Stimulated activated CD4-positive, alpha-beta T cell treated with anti-CD3 and anti-CD28 coated beads, Interleukin-1b, Interleukin-23, amount 100 ng/mL, for 1 hour (primary cell): ENCODE results near the gene RNU4-1.

Experiments used
- DNase-seq, 2 donors: peaks; one replicate each; pipeline ENCODE4 v3.0.0-alpha.2; 2020; ENCODE audit warnings: low read depth in 2 of 2

RNU4-1 gene

DNA sequence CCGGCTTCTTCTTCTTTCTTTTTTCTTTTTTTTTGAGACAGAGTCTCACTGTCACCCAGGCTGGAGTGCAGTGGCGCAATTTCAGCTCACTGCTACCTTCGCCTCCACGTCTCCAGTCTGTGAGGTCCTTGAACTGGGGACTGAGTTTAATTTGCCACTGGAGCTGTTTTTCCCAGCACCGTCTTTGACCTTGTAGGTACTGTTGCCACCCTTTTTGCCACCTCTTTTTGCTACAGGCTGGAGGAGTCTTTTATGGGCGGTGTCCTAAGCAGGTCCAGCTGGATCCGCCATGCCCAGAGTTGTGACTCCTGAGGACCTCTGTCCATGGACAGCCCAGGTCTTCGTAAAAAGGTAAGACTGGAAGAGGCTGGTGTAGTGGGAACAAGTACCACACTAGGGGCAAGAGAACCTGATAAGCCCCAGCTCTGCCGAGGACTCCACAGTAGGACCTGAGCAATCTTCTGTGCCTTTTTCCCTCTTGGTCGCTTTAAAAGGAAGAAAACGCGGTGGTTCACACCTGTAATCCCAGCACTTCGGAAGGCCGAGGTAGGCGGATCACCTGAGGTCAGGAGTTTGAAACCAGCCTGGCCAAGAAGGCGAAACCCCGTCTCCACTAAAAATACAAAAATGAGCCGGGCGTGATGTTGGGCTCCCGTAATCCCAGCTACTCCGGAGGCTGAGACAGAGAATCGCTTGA, 2.3 kb downstream of the RNU4-1 start:
- DNase-seq, result no peak

DNA sequence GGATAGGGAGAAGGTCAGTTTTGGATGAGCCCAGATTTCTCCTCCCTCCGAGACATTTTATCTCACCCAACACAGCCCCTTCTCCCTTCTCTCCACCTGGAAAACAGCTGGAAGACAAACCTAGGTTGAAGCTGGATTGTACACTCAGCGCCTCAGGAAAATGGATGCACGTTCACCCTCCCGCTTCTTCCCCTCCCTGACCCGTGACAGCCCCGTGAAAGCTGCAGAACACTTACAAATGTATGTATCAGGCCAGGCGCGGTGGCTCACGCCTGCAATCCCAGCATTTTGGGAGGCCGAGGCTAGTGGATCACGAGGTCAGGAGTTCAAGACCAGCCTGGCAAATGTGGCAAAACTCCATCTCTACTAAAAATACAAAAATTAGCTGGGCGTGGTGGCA, 5.5 kb downstream of the RNU4-1 start:
- DNase-seq, result no peak

DNA sequence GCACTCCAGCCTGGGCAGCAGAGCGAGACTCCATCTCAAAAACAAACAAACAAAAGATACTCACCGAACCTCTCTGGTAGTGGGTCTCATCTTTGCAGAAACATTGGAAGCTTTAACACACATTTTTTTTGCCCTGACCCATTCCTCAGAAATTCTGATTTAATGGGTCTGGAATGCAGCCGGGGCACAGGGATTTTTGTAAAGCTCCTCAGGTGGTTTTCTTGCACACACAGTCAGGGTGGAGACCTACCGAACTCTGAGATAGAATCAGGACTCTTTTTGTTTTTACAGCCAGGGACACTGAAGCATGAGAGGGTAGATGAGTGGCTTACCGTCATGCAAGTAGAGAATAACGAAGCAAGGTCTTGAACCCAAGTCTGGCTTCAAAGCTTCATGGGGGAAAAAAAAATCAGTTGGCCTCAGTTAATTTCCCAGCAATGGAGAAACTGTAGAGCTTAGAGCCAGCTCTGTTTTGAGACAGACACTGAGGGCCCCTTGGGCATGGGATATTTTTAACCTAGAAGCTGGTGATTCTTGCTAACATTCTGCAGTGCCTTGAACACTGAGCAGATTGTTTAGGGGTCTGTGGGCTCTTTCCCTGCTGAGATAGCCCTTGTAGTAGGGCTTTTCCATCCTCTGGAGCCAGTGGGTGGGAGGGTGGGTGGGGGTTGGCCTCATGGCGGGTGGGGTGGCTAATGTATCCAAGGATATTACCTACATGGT, 6.1 kb downstream of the RNU4-1 start:
- no peak for DNase-seq

DNA sequence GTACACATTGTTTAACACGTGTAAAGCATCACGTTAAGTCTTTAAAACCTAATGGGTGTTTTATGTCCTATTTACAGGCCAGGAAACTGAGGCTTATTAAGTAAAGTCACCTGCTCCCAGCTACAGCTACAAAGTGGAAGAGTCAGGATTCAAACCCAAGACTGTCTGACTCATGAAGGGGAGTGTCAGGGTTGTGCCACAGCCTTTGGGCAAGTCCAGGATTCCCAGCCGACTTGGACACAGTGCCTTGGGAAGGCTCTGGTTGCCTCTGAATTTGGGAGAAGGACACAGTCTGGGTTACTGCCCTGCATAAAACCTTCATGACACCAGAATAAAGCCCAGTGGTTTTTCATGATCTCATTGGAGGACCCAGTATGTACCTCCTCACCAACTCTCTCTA, 8.7 kb downstream of the RNU4-1 start:
- DNase-seq, result no peak

DNA sequence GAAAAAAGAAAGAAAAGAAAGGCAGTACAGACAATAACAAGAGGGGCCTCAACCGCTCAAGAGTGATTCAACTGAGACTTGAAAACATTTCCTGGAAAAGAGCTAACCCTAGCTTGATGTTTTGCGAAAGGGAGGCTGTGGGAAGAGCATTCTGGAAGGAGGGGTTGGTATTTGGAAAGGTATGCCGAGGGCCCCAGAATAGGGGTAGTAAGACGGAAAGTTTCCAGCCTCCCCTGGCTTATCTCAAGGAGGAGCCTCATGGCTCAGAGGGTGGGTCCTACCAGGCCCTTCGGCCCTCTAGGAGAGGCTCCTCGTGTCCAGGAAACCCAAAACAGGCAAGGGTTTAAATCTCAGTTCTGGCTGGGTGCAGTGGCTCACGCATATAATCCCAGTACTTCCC, 9.7 kb downstream of the RNU4-1 start:
- no peak for DNase-seq

DNA sequence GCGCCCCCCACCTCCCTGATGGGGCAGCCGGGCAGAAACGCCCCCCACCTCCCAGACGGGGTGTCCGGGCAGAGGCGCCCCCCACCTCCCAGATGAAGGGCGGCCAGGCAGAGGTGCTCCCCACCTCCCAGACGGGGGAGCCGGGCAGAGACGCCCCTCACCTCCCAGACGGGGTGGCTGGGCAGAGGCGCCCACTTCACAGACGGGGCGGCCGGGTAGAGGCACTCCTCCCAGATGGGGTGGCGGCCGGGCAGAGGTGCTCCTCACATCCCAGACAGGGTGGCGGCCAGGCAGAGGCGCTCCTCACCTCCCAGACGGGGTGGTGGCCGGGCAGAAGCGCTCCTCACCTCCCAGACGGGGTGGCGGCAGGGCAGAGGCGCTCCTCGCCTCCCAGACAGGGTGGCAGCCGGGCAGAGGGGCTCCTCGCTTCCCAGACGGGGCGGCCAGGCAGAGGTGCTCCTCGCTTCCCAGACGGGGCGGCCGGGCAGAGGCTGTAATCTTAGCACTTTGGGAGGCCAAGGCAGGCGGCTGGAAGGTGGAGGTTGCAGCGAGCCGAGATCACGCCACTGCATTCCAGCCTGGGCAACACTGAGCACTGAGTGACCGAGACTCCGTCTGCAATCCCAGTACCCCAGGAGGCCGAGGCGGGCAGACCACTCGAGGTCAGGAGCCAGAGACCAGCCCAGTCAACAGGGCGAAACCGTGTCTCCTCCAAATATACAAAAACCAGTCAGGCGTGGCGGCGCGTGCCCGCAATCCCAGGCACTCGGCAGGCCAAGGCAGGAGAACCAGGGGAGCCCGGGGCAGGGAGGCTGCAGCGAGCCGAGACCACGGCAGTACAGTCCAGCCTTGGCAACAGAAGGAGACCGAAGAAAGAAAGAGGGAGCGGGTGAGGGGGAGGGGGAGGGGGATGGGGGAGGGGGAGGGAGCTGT, 14.6 kb downstream of the RNU4-1 start:
- DNase-seq, result no peak

DNA sequence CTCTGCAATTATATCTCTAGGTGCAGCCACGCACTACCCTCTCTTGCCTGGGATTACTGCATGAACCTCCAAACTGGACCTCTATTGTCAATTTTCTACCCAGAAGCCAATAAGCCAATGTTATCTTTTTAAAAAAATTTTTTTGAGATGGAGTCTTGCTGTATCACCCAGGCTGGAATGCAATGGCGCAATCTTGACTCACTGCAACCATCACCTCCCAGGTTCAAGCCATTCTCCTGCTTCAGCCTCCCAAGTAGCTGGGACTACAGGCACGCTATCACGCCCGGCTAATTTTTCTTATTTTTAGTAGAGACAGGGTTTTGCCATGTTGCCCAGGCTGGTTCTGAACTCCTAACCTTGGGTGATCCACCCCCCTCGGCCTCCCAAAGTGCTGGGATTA, 16.3 kb downstream of the RNU4-1 start:
- no peak for DNase-seq

DNA sequence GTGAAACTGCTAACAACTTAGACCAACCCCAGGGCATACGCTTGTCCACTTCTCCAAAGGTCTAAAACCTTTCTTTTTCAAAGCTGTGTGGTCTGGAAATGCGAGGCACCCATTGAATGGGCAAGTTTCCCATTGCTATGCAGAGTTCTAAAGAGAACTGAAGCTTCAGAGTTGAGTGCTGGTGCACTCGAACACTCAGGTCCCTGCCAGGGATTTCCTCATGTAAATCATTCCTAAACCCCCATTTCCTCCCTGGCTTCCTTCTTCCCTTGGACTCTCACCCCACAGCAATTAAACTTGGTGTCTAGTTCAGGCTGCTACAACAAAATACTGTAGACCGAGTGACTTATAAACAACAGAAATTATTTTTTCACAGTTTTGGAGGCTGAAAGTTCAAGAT, 25.3 kb downstream of the RNU4-1 start:
- DNase-seq, result no peak

DNA sequence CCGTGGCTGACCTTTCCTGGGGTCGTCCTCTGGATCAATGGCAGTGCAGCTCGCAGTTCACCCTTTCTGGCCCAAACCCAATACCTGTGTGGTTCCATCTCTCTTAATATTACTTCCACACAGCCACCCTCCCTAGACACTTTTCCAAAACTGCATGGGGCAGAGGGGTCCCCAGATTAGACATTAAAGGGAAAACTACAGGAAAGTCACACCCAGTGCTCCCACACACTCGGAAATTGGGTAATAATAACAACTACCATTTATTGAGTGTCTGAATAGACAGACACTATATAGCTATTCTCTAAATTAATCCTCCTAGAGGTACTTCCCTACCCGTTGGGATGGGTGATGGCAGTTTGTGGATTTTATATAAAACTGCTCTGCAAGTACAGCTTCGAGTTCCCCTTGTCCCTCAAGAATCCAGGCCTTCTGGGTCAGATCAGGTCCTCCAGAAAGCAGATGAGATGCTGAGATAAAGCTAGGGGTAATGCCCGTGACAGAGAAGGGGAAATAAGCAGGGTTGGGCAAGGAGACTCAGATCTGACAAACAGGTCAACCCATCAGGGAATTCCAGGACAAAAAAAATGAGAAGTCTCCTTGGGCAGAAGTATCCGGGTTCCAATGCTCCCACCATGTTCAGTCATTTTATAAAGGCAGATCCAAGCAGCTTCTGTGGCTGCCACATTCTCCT, 26.7 kb downstream of the RNU4-1 start:
- DNase-seq, result no peak

DNA sequence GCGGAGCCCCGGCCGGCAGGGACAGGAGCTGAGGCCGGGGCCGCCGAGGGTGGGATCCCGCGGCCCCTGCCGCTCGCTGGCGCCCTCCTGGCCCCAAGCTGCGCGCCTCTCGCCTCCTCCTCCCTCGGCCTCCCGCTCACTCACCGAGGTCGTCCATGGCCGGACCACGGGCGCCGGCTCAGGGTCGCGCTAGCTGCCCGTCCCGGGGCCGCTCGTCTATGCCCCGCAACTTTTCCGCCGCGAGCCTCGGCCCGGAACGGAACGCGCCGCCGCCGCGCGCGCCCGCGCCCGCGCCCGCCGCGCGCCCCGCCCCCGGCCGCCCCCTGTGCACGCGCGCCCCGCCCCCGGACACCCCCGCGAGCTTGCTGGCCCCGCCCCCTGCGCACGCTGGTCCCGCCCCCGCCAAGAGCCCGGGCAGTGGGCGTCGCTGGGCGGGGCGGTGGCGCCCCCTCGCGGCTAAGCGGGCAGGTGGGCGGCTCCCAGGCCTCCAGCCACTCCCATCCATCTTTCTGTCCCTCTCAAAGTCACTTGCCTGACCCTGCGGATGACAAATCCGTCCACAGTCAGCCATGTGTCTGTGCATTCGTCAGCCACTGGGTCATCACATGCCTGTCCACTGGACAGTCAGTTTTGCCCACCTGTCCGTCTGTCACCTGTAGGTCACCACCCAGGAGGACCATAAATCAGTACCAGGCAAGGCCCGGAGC, 27.4 kb downstream of the RNU4-1 start, which contains the start of gene PXN:
PXN (minus strand) TSS at position 258 of the 707 bp plus-strand sequence; CDS start at position 157, 101 bp downstream.
- peak; percentile 90 to 91 for DNase-seq

DNA sequence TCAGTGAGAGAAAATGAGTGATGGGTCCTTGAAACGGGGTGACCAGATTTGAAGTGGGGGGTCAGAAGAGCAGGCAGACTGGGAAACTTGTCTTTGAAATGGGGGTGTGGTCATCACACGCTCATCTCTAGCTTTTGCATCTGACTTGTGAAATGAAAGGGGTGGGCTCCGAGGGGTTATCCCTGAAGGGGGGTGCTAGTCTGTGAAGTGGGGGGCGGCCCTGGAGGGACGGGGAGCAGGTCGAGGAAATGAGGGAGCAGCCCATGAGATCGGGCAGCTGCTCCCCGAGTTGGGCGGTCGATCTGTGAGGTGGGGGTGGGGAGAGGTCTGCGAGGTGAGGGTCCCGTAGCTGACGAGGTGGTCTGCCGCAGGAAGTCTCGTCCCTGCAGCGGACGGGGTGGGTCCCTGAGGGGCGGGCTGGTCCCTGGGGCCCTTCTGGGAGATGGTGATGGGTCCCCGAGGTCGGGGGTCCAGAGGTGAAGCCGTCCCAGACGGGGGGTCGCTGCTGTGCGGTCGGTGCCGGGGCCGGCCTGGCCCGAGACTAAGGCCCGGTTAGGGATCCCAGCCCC, 28.0 kb downstream of the RNU4-1 start:
- no peak for DNase-seq

DNA sequence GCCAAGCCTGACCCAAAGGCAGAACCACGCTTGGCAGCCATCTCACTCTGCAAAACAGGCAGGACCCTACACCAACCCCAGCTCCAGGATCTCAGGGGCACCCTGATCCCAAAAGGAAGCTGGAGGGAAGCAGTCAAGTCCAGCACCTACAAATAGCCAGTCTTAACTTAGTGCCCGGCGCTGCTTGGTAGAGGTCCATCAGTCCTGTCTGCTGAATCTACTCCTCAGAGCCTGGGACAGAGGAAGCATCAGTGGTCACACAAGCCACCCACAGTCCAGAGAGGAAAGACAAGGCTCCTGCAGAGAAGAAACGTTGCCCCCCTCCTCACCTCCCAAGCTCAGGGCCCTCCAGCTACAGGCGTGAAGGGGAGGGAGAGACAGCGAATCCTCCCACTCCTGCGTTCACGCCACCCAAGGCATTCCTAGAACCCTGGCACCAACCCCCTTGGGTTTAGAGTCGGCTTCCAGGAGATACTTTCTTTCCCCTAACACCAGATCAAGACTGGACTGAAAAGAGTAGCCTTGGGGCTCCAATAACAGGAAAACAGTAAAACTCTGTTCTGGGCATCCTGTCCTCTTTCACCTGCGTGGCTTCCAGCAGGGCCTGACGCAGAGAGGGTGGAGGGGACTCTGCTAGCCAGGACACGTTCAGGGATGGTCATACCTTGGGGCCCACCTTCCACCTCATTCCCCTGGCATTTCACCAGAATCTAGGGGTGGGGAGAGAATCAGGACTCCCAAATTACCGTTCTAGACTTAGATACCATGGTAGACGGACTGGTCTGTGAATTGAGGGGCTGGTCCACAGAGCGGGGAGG, 28.7 kb downstream of the RNU4-1 start:
- DNase-seq, result no peak

DNA sequence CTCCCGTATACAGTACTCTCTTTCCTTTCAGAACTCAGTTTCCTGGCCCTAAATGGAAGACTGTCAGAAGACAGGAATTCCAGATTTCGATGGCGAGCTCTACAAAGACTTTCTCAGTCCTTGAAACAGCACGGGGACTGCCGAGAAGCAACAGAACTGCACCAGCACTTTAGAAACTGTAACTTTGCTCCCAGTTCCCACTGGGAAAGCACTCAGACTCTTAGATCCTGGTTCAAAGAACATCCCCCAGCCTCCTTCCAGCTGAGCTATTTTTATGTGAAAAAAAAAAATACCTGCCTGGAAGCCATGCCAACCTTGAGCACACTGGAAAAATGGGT, 29.3 kb downstream of the RNU4-1 start:
- no peak for DNase-seq

DNA sequence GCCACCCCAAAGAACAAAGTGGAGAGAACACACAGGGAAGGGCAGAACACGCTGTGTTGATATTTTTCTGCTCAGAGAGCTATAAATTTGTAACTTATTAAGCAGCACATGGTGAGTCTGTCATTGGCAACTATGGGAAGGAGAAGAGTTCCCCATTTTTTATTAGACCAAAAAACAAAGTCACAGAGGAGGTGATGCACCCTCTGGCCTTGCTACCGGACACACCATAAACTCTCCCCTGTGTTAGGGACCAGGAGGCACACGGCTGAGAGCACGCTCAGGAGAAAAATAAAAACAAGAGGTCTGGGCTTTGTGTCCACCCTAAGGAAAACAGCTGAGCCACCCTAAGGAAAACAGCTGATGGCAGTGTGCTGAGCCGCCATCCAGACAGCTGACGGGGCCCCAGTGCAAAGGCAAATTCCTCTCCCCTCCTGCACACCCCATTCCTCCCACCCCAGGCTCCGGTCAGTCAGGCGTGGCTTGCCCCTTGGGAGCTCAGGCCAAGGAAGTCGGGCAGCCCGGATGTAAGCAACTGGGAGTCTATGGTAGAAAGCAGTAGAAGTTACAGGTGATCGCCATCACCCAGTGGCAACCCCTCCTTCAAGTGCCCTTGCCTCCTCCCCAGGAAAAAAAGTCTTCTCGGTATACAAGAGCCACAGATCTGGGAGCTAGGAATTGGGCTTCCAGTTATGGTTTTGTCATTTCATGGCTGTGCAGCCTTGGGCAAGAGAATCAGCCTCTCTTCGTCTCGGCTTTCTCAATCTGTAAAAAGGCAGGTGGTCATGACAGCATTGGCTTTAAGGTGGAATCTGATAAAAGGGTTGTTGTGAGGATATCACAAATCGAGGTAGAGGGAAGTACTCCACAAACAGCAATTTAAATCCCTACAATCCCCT, 29.9 kb downstream of the RNU4-1 start:
- no peak for DNase-seq

DNA sequence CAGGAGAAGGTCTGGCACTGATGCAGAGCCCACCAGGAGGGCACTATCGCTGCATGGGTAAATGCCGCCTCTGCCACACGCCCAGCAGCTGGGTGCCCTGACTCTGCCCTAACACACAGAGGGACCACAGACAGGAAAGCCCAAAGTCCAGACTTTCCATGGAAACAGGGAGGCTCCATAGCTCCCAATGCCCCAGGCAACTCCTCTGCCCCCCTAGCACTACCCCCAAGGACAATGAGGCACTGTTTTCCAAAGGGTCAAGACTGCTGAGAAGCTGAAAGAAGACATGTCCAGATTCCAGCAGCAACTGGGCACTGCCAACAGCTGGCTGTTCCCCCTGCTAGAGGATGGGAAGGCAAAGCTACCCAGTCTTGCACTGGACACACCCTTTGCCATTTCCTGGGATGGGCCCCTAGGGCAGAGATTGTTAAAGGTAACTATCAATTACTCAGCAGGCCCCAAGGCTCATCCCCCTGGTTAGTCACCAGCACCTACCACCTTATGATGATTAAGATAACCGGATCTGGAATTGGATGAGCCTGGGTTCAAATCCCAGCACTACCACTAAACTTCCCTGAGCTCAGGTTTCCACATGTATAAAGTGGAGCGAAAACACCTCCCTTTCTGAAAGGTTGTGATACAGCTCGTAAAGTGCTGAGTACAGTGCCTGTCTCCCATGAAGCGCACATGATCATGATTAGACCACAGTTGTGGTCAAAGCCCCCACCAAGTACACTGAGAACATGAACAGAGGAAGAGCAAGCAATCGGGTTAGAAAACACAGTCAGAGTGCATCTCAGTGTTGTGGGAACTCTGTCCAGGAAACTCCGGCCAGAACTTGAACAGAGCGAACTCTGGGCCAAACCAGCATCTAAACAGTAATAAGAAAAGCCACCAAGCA, 30.8 kb downstream of the RNU4-1 start:
- DNase-seq, result no peak

DNA sequence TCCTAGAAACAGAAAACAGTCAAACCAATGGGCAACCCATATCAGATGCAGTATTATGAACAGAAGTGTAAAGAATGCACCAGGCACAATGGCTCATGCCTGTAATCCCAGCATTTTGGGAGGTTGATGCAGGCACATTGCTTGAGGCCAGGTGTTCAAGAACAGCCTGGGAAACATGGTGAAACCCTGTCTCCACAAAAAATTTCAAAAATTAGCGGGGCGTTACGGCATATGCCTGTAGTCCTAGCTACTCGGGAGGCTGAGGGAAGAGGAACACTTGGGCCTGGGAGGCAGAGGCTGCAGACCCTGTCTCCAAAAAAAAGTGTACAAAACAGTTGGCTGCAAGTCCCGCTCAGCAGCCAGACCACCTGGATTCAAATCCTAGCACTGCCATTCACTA, 32.4 kb downstream of the RNU4-1 start:
- no peak for DNase-seq

DNA sequence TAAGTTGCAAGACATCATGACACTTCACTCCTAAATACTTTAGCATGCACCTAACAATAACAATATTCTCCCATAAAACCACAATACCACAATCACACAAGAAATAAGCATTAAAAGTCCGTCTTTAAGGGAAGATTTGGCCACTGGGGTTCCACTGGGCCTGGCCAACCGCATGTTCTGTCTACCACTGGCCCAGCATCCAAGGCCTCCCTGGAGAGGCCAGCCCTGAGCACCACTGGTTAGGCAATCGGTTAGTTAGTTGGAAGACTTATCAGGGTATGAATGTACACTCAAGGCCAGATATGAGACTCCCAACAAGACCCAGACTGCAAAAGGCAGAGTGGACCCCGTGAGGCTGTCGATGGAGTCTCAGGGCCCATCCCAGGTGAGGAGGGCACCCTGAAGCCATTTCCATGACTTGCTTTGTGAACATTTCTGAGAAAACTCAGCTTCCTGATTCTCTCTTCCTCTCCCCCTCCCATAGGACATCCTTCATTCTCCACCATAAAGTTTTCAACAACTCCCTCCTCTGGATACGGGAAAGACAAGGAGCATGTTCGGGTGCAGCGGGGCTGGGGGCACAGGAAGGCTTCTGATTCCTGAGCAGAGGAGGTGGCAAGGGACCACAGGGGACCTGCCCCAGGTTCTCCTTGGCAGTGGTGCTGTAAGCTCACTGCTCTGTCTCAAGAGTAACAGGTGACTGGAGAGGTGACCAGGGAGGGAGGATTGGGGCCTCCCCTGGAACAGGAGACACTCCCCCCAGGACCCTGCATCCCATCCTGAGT, 33.4 kb downstream of the RNU4-1 start:
- no peak for DNase-seq
